ENCODE data around the gene NEAT1. TPM values are rescaled to one million over a fixed set of nuclear protein-coding genes. Genes with fewer than 3 reads are reported as not detected.

The NEAT1 gene
- total RNA-seq, 4 donors from 2014 or later: 42.8 to 181 (median 96.0) TPM

- no peak for DNase-seq (ENCODE audit: extremely low spot score)
- Histone ChIP-seq H3K36me3 (peaks cover 51 to 100% (median 86%) of the 10 kb centered on the region in 4 donors), H3K4me1 (peaks cover 6 to 16% (median 11%) of the 10 kb centered on the region in 4 donors), H3K9me3 (no peaks in the 10 kb centered on the region), H3K27me3 (no peaks in the 10 kb centered on the region), H3K4me3 (no peak overlapping the region), H3K27ac (replicated peaks in 1 of 4) (no peak overlapping the region)
- WGBS: 91% methylated on average over 10 of the region's 10 CpGs
- intact Hi-C loops (cut with DNase I): no loop called here
- TF ChIP-seq, protein P1, sequence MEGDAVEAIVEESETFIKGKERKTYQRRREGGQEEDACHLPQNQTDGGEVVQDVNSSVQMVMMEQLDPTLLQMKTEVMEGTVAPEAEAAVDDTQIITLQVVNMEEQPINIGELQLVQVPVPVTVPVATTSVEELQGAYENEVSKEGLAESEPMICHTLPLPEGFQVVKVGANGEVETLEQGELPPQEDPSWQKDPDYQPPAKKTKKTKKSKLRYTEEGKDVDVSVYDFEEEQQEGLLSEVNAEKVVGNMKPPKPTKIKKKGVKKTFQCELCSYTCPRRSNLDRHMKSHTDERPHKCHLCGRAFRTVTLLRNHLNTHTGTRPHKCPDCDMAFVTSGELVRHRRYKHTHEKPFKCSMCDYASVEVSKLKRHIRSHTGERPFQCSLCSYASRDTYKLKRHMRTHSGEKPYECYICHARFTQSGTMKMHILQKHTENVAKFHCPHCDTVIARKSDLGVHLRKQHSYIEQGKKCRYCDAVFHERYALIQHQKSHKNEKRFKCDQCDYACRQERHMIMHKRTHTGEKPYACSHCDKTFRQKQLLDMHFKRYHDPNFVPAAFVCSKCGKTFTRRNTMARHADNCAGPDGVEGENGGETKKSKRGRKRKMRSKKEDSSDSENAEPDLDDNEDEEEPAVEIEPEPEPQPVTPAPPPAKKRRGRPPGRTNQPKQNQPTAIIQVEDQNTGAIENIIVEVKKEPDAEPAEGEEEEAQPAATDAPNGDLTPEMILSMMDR (IDR thresholded peaks at IDR 0.05): no peak
- TF ChIP-seq POLR2A (IDR thresholded peaks at IDR 0.05; ENCODE audit: low read depth) (no peak), POLR2AphosphoS5 (IDR thresholded peaks at IDR 0.05) (no peak), EP300 (IDR thresholded peaks at IDR 0.05) (no peak)
Observed at GRCh38 chr11:65401803-65402248, 20.8 kb upstream of the NEAT1 start.

GRCh38 chr11:65402790-65403189 lies 19.8 kb upstream of the NEAT1 start:
- Histone ChIP-seq H3K36me3 (peaks cover 43 to 100% (median 85%) of the 10 kb centered on the region in 4 donors), H3K4me1 (peaks cover 6 to 16% (median 11%) of the 10 kb centered on the region in 4 donors), H3K27ac (replicated peaks in 1 of 4) (no peak overlapping the region), H3K27me3 (no peaks in the 10 kb centered on the region), H3K9me3 (no peaks in the 10 kb centered on the region), H3K4me3 (no peak overlapping the region)
- WGBS: 88% methylated on average over 2 of the region's 2 CpGs
- intact Hi-C loops (cut with DNase I): no loop called here
- no peak for DNase-seq (ENCODE audit: extremely low spot score)
- TF ChIP-seq, protein P1 (IDR thresholded peaks at IDR 0.05): no peak

DNA sequence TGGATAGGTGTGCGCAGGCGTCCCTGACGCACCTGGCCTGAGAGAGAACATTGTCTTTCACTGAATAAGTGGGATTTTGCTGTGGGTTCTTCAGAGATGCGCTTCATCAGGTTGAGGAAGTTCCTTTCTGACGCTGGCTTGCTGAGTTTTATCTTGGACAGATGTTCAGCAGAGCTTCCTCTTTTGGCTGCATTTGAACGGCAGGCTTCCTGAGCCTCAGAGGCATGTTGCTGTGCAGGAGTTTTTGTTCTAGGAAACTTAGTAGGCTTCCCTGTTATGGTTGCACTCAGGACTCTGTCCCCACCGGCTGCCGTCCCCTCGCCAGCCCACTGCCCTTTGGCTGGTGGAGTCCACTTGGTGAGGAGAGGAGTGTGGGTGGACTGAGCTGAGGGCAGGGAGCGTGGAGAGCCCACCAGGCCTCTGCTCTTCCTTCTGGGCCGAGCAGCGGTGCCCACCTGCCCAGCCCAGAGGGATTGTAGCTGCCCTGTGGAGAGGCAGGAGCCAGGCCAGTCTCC lies 18.9 kb upstream of the NEAT1 start:
- Histone ChIP-seq H3K27me3 (no peaks in the 10 kb centered on the region), H3K4me3 (no peak overlapping the region), H3K9me3 (no peaks in the 10 kb centered on the region), H3K4me1 (peaks cover 6 to 16% (median 11%) of the 10 kb centered on the region in 4 donors), H3K27ac (replicated peaks in 1 of 4) (peak overlapping the region; percentile 15 to 34 (median 25)), H3K36me3 (peaks cover 48 to 100% (median 83%) of the 10 kb centered on the region in 4 donors)
- intact Hi-C loops (cut with DNase I): no loop called here
- no peak for DNase-seq (ENCODE audit: extremely low spot score)
- TF ChIP-seq, protein P1 (IDR thresholded peaks at IDR 0.05): no peak
- TF ChIP-seq POLR2AphosphoS5 (IDR thresholded peaks at IDR 0.05) (peak in 1 of 2 donors; percentile 29), EP300 (IDR thresholded peaks at IDR 0.05) (no peak), POLR2A (IDR thresholded peaks at IDR 0.05; ENCODE audit: low read depth) (no peak)
- 75% methylated on average over 12 of the region's 12 CpGs for WGBS

DNA sequence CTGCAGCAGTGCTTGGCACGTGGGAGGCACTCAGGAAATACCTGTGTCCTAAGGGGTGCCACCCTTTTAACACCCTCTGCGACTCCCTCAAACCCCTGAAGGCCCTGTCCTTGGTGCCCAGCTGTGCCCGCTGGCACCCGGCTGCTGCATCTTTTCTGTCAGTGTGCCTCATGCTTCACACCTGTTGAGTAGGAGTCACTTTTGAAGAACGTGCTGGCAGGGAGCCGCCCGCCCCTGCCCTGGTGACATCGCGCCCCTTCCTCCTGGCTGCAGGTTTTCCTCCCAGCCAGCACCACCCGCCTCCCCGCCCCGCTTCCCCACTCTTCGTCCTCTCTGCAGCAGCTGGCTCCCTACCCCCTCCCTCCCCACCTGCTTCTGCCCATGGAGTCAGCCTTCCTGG lies 18.4 kb upstream of the NEAT1 start:
- no peak overlapping the region for H3K4me3 ChIP-seq
- no peaks in the 10 kb centered on the region for H3K9me3 ChIP-seq
- H3K27me3 ChIP-seq: no peaks in the 10 kb centered on the region
- no peak for TF ChIP-seq EP300 (IDR thresholded peaks at IDR 0.05)
- TF ChIP-seq, protein P1 (IDR thresholded peaks at IDR 0.05): no peak
- TF ChIP-seq POLR2A (IDR thresholded peaks at IDR 0.05; ENCODE audit: low read depth): no peak
- no peak for TF ChIP-seq POLR2AphosphoS5 (IDR thresholded peaks at IDR 0.05)
- DNase-seq (ENCODE audit: extremely low spot score): no peak
- peak overlapping the region; percentile 15 to 34 (median 25) for H3K27ac ChIP-seq (replicated peaks in 1 of 4)
- peaks cover 47 to 100% (median 83%) of the 10 kb centered on the region in 4 donors for H3K36me3 ChIP-seq
- peaks cover 6 to 16% (median 11%) of the 10 kb centered on the region in 4 donors for H3K4me1 ChIP-seq
- intact Hi-C loops (cut with DNase I): no loop called here
- 71% methylated on average over 13 of the region's 13 CpGs for WGBS

Measured in esophagus muscularis mucosa (tissue), 4 donors.